GM12872 (cell line): Measurements from ENCODE around the gene CACNA1D.

ENCODE experiments used
- TF ChIP-seq, protein P1 (sequence below): IDR thresholded peaks from 3 replicates; pipeline ENCODE4 v1.5.1; 2011; ENCODE audit warnings: low read depth, mild to moderate bottlenecking, low read length, moderate library complexity; ENCODE audit not compliant: insufficient read depth

The CACNA1D gene

GRCh38 chr3:53815651-53816050 lies 321.2 kb downstream of the CACNA1D start:
- TF ChIP-seq, protein P1, sequence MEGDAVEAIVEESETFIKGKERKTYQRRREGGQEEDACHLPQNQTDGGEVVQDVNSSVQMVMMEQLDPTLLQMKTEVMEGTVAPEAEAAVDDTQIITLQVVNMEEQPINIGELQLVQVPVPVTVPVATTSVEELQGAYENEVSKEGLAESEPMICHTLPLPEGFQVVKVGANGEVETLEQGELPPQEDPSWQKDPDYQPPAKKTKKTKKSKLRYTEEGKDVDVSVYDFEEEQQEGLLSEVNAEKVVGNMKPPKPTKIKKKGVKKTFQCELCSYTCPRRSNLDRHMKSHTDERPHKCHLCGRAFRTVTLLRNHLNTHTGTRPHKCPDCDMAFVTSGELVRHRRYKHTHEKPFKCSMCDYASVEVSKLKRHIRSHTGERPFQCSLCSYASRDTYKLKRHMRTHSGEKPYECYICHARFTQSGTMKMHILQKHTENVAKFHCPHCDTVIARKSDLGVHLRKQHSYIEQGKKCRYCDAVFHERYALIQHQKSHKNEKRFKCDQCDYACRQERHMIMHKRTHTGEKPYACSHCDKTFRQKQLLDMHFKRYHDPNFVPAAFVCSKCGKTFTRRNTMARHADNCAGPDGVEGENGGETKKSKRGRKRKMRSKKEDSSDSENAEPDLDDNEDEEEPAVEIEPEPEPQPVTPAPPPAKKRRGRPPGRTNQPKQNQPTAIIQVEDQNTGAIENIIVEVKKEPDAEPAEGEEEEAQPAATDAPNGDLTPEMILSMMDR: no peak

GRCh38 chr3:53816425-53816824 lies 322.0 kb downstream of the CACNA1D start:
- TF ChIP-seq, protein P1: no peak

- TF ChIP-seq, protein P1: no peak
These were observed 322.8 kb downstream of the CACNA1D start for GRCh38 chr3:53817211-53817610.

DNA sequence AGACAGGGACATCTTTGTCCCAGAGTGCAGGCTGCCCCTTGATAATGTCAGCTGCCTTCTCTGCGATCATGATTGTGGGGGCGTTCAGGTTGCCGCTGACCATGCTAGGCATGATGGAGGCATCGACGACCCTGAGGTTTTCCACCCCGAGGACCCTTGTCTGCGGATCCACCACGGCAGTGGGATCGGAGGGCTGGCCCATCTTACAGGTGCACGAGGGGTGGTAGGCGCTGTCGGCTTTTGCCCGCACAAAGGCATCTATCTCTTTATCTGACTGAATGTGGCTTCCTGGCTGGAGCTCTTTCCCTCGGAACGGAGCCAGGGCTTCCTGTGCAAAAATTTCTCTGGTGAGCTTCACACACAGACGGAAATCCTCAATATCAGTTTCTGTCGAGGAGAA lies 323.4 kb downstream of the CACNA1D start:
- TF ChIP-seq, protein P1: no peak

DNA sequence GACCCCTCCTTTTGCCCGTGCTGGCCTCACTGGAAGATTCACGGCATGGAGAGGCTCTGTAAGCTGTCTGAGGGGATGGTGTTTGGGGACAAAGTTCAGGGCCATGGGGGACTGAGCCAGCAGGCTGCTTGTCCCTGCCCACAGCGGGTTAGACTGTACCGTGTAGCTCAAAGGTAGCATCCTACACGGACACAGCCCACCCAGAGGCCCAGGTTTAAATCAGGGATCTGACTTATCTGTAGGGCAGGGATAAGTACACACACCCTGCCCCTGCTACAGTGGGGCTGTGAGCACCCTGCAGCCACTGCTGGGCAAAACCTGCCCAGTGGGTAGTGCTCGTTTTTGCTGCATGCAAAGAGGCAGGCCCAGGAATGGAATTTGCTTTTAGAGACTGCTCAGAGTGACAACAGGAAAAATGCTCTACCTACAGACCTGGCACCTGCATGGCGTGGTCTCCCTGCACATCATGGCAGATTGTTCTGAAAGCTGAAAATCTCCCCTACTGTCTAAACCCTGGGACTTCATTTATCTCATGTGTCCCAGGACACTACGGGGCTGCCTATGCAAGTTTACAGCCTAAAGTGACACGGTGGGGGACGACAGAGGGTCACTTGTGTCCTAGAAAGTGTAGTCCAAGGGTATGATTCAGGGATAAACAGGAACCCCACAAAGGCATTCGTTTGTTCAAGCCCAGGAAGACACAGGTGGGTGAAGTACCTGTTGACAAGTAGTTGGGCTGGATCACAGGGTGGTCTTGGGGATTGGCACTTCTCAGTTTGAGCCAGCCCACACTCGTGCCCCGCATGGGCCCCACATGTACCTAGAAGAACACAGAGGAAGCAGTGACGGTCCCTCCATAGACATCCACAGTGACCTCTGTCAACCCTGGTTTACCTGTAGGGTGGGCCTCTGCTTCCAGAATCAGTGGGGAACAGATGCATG lies 324.1 kb downstream of the CACNA1D start:
- TF ChIP-seq, protein P1: no peak

GRCh38 chr3:53819163-53819868 lies 324.9 kb downstream of the CACNA1D start:
- TF ChIP-seq, protein P1: no peak

DNA sequence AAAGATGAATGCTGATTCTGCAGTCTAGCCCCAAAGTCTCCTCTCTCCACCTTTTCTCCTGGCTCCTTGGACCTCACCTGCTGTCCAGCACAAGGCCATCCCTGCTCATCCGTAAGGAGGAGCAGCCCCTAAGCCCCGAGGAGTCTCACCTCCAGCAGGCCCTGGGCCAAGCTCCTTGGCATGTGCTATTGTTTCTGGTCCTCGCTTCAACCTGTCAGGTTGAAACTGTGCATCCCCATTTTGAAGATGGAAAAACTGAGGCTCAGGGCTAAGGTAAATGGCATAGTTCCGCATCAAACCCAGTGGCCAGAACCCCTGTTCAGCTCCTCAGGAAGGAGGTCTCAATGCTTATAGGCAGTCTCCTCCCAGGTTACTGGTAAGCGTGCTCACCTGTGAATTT lies 325.7 kb downstream of the CACNA1D start:
- TF ChIP-seq, protein P1: no peak
